Activated B cell treated with CpG ODN at 0.5 μM for 24 hours (primary cell): ENCODE measurements around the gene DMKN. TPM values are rescaled to one million over a fixed set of nuclear protein-coding genes. Genes with fewer than 3 reads are reported as not detected.

Experiments
- ATAC-seq: fragments of 200-7000 bp; cut with Tn5 transposase; one replicate; pipeline ENCODE4 v1.10.0; 2021; ENCODE audit warnings: low read depth, mild to moderate bottlenecking, moderate library complexity
- CTCF ChIA-PET: fragments of 350-600 bp; sonication (Branson Sonifier 250); formaldehyde crosslinking; loops from one replicate; lab custom pipeline; 2021; ENCODE audit warnings: antibody characterized with exemption; lab: Charles Lee
- POLR2A ChIA-PET: fragments of 350-600 bp; sonication (Branson Sonifier 250); formaldehyde crosslinking; loops from one replicate; lab custom pipeline; 2021; ENCODE audit warnings: antibody characterized with exemption; lab: Charles Lee
- DNase-seq: peaks from one replicate; pipeline ENCODE4 v3.0.0; 2022
- H3K27ac Mint-ChIP-seq: one replicate; pipeline ENCODE4 v1.8.0; 2020; ENCODE audit warnings: mixed read lengths
- H3K27me3 Mint-ChIP-seq: one replicate; pipeline ENCODE4 v1.8.0; 2021; ENCODE audit warnings: mixed read lengths
- H3K36me3 Mint-ChIP-seq: one replicate; pipeline ENCODE4 v1.8.0; 2021; ENCODE audit warnings: low read depth, mixed read lengths
- H3K4me1 Mint-ChIP-seq: one replicate; pipeline ENCODE4 v1.8.0; 2021; ENCODE audit warnings: mixed read lengths
- H3K4me3 Mint-ChIP-seq: one replicate; pipeline ENCODE4 v1.8.0; 2020; ENCODE audit warnings: mild to moderate bottlenecking, mixed read lengths
- H3K9me3 Mint-ChIP-seq: one replicate; pipeline ENCODE4 v1.8.0; 2020; ENCODE audit warnings: mixed read lengths
- CTCF ChIP-seq: fragments of 200-600 bp; IDR thresholded peaks from one replicate; pipeline ENCODE4 v1.8.0; 2022; ENCODE audit warnings: antibody characterized with exemption, mild to moderate bottlenecking
- intact Hi-C: fragments of 100-400 bp; cut with micrococcal nuclease; formaldehyde crosslinking; loops from one replicate; pipeline ENCODE4 v1.15.1; 2024
- total RNA-seq: library from RNA; stranded (reverse); gene quantifications from 2 replicates; pipeline ENCODE4 v1.2.3, GENCODE V29; 2022

The DMKN gene
- total RNA-seq, 1 donor from 2014 or later, result 1.5 TPM

DNA sequence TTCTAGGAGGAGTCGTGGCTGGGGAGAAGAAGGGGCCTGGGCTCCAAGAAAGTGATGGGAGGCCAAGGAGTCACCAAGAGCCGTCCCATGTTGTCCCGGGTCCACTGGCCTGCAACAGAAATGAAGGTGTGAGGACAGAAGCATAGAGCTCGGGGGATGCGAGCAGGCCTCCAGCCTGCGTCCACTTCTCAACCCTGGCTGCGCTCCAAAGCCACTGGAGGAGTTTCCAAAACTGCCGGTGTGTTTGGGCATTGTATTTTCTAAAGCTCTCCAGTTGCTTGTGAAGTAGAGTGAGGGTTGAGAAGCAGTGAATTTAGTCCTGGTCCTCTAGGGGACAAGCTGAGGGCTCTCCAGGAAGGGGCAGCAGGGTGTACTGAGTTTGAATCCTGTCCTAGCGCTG lies 52.4 kb downstream of the DMKN start:
- no peak for TF ChIP-seq CTCF
- peak overlapping the region; percentile 55 for H3K27ac Mint-ChIP-seq
- DNase-seq (no peak), ATAC-seq (no peak)
- peak overlapping the region; percentile 45 for H3K4me3 Mint-ChIP-seq
- intact Hi-C loops, result loop anchor here (5.0 to 10.0 kb wide), 3 partner anchors 249 to 396 kb away; partner anchors contain the start of gene FXYD7
- ChIA-PET POLR2A (interaction anchor here (0.7 to 4.9 kb wide), 6 partner anchors 12 to 247 kb away, joined by 3 to 46 read pairs (median 6); partner anchors contain the start of genes CD22 and FFAR1), CTCF (interaction anchor here (1.6 kb wide), 1 partner anchor 146 kb away, joined by 3 read pairs; no protein-coding TSS in a partner anchor)
- no peaks in the 10 kb centered on the region for H3K9me3 Mint-ChIP-seq
- H3K27me3 Mint-ChIP-seq, result no peaks in the 10 kb centered on the region
- H3K36me3 Mint-ChIP-seq, result no peaks in the 10 kb centered on the region
- peaks cover 77% of the 10 kb centered on the region for H3K4me1 Mint-ChIP-seq

GRCh38 chr19:35460608-35461007 lies 52.8 kb downstream of the DMKN start:
- no peaks in the 10 kb centered on the region for H3K27me3 Mint-ChIP-seq
- intact Hi-C loops, result loop anchor here (5.0 to 10.0 kb wide), 3 partner anchors 248 to 396 kb away; partner anchors contain the start of gene FXYD7
- H3K9me3 Mint-ChIP-seq, result no peaks in the 10 kb centered on the region
- ChIA-PET POLR2A (interaction anchor here (0.7 to 4.9 kb wide), 6 partner anchors 80 to 246 kb away, joined by 3 to 46 read pairs (median 6); partner anchors contain the start of genes CD22 and FFAR1), CTCF (interaction anchor here (2.2 to 3.7 kb wide), 2 partner anchors 8 to 35 kb away, joined by 6 to 18 read pairs; no protein-coding TSS in a partner anchor)
- DNase-seq (no peak), ATAC-seq (no peak)
- peak overlapping the region; percentile 45 for H3K4me3 Mint-ChIP-seq
- peak overlapping the region; percentile 55 for H3K27ac Mint-ChIP-seq
- no peak for TF ChIP-seq CTCF
- H3K4me1 Mint-ChIP-seq, result peaks cover 81% of the 10 kb centered on the region
- no peaks in the 10 kb centered on the region for H3K36me3 Mint-ChIP-seq

DNA sequence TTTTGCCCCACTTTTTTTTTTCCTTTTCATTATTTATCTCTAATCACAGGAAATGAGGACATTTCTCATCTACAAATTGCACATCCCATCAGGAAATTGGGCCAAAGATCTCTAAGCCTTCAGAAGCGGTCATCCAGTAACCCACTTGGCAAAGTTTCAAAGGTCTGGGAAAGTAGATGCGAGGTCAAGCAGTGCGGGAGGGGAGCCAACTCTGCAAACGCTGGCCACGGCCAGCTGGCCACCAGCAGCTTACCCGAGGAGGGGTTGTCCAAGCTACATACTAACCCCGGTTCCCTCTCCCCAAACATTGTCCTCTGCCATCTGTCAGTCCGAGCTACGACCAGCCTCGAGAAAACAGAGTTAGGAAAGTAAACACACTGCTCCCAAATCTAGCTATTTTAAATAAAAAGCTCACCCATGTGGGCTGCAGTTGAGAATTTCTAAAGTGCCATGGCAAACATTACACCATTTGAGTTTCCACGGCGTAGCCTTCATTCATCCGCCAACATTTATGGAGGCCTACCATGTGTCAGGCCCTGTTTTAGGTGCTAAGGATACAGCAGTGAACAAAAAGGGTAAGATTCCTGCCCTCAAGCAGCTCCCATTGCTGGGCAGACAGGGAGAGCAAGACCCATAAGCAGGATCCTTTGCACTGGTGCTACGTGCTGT lies 53.9 kb downstream of the DMKN start:
- H3K9me3 Mint-ChIP-seq, result no peaks in the 10 kb centered on the region
- no peaks in the 10 kb centered on the region for H3K36me3 Mint-ChIP-seq
- H3K4me3 Mint-ChIP-seq, result peak overlapping the region; percentile 6
- no peak for ATAC-seq
- TF ChIP-seq CTCF, result no peak
- ChIA-PET CTCF (interaction anchor here (2.2 to 3.7 kb wide), 2 partner anchors 9 to 36 kb away, joined by 6 to 18 read pairs; no protein-coding TSS in a partner anchor), POLR2A (interaction anchor here (0.6 to 4.9 kb wide), 8 partner anchors 31 to 1096 kb away, joined by 3 to 46 read pairs (median 4); partner anchors contain the start of genes CD22 and FFAR1)
- peak overlapping the region; percentile 47 for H3K27ac Mint-ChIP-seq
- H3K27me3 Mint-ChIP-seq, result no peaks in the 10 kb centered on the region
- intact Hi-C loops, result loop anchor here (1.0 to 10.0 kb wide), 4 partner anchors 25 to 395 kb away; partner anchors contain the start of gene FXYD7
- no peak for DNase-seq
- peaks cover 85% of the 10 kb centered on the region for H3K4me1 Mint-ChIP-seq

DNA sequence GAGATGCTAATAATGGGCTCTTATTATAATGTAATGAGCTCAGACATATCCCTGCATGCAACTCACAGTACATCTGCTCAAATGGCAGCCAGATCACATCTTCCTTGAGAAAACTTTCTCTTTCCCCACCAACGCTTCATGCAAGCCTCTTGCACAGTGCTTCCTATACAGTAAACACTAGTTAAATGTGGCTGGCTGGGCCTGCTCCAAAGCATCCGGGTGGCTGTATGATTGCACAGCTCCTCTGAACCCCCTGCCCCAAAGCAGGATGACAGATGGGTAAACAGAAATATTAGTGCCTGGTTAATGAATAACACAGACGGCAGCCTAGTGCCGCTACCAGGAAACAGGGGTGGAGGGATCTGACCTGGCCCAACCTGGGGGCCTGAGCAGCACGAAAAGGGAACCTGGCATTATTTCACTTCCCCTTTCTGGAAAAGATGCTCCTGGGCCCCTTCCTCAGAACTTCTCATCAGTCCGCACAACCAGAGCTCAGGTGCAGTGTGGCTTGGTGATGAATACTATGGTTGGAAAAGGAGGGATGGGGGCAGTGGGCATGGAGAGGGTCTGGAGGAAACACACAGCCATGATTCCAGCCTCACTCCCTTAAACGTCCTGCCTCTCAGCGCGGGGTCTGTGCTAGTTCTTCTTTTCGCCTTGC lies 54.6 kb downstream of the DMKN start:
- Mint-ChIP-seq H3K4me1 (peaks cover 82% of the 10 kb centered on the region), H3K4me3 (peak overlapping the region; percentile 56), H3K36me3 (no peaks in the 10 kb centered on the region), H3K27ac (peak overlapping the region; percentile 76), H3K27me3 (no peaks in the 10 kb centered on the region), H3K9me3 (no peaks in the 10 kb centered on the region)
- ChIA-PET POLR2A (interaction anchor here (0.6 to 4.9 kb wide), 7 partner anchors 9 to 135 kb away, joined by 3 to 33 read pairs (median 4); partner anchors contain the start of gene FFAR1), CTCF (interaction anchor here (2.2 to 3.7 kb wide), 2 partner anchors 10 to 37 kb away, joined by 6 to 18 read pairs; no protein-coding TSS in a partner anchor)
- intact Hi-C loops, result loop anchor here (1.0 kb wide), 1 partner anchor 25 kb away; no protein-coding TSS in a partner anchor
- peak; percentile 46 for DNase-seq
- no peak for TF ChIP-seq CTCF
- ATAC-seq, result peak; percentile 63
